Measurements from ENCODE around the gene DDN. TPM values are rescaled to one million over a fixed set of nuclear protein-coding genes. Genes with fewer than 3 reads are reported as not detected.

Gene DDN
- total and polyA plus RNA-seq, 4 donors: 0.44 to 1.5 (median 0.97) TPM

GRCh38 chr12:48954841-48955501 lies 44.2 kb downstream of the DDN start:
- WGBS (ENCODE audit: insufficient coverage): no CpG with 5 or more reads among the region's 3 CpGs
- DNase-seq (ENCODE audit: low read depth in 4 of 6, low spot score in 6 of 6): no peak
- no peaks in the 10 kb centered on the region for H3K9me3 ChIP-seq (ENCODE audit: control insufficient read depth, insufficient read depth, low read length)
- H3K27ac ChIP-seq (ENCODE audit: low read depth, low read length): no peak overlapping the region
- no peaks in the 10 kb centered on the region for H3K27me3 ChIP-seq (ENCODE audit: control insufficient read depth, insufficient read depth, low read length)
- no peak overlapping the region for H3K4me3 ChIP-seq (ENCODE audit: low read depth, low read length)
- peaks cover 11% of the 10 kb centered on the region for H3K36me3 ChIP-seq (ENCODE audit: control insufficient read depth, insufficient read depth, low read length)
- H3K4me1 ChIP-seq (ENCODE audit: control insufficient read depth, insufficient read depth, low read length): peaks cover 17% of the 10 kb centered on the region

- Histone ChIP-seq H3K4me3 (ENCODE audit: low read depth, low read length) (no peak overlapping the region), H3K36me3 (ENCODE audit: control insufficient read depth, insufficient read depth, low read length) (peaks cover 13% of the 10 kb centered on the region), H3K9me3 (ENCODE audit: control insufficient read depth, insufficient read depth, low read length) (no peaks in the 10 kb centered on the region), H3K27me3 (ENCODE audit: control insufficient read depth, insufficient read depth, low read length) (no peaks in the 10 kb centered on the region), H3K4me1 (ENCODE audit: control insufficient read depth, insufficient read depth, low read length) (peaks cover 17% of the 10 kb centered on the region), H3K27ac (ENCODE audit: low read depth, low read length) (no peak overlapping the region)
- 100% methylated on average over 1 of the region's 3 CpGs for WGBS (ENCODE audit: insufficient coverage)
- no peak for DNase-seq (ENCODE audit: low read depth in 4 of 6, low spot score in 6 of 6)
Observed at GRCh38 chr12:48954061-48954460, 45.1 kb downstream of the DDN start.

DNA sequence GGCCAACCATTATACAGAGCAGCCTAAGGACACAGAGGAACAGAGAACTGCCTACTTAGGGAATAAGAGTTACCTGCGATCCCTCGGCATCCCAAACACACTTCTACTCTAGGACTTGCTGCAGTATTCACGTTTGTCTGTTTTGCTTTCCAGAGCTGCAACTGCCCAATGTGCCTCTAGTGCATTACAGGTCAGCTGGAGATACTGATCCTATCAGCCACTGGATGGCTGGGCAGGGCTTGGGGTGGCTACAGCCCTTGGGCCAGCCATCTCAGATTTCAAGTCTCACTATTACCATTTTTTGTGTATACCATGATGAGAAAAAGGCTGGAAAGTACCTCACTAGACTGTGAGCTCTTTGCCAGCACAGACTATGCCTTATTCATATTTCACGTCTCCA lies 46.5 kb downstream of the DDN start:
- no peak for DNase-seq (ENCODE audit: low read depth in 4 of 6, low spot score in 6 of 6)
- Histone ChIP-seq H3K27ac (ENCODE audit: low read depth, low read length) (no peak overlapping the region), H3K9me3 (ENCODE audit: control insufficient read depth, insufficient read depth, low read length) (no peaks in the 10 kb centered on the region), H3K4me1 (ENCODE audit: control insufficient read depth, insufficient read depth, low read length) (peaks cover 12% of the 10 kb centered on the region), H3K4me3 (ENCODE audit: low read depth, low read length) (no peak overlapping the region), H3K27me3 (ENCODE audit: control insufficient read depth, insufficient read depth, low read length) (no peaks in the 10 kb centered on the region), H3K36me3 (ENCODE audit: control insufficient read depth, insufficient read depth, low read length) (peaks cover 14% of the 10 kb centered on the region)
- WGBS (ENCODE audit: insufficient coverage): 100% methylated on average over 1 of the region's 4 CpGs

DNA sequence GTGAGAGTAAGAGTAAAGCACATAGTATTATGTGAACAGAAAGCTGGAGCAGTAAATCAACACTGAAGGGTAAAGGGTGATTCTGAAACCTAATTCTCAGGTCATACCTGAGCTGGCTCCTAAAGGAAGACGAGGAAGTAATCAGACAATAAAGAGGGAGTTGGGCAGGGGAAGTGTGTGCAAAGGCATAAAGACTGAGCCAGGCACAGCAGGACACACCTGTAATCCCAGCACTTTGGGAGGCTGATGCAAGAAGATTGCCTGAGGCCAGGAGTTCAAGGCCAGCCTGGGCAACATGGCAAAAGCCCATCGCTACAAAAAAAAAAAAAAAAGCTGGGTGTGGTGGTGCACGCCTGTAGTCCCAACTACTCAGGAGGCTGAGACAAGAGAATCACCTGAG lies 51.4 kb downstream of the DDN start:
- Histone ChIP-seq H3K36me3 (ENCODE audit: control insufficient read depth, insufficient read depth, low read length) (peaks cover 13% of the 10 kb centered on the region), H3K4me3 (ENCODE audit: low read depth, low read length) (no peak overlapping the region)
- 100% methylated on average over 2 of the region's 3 CpGs for WGBS (ENCODE audit: insufficient coverage)

DNA sequence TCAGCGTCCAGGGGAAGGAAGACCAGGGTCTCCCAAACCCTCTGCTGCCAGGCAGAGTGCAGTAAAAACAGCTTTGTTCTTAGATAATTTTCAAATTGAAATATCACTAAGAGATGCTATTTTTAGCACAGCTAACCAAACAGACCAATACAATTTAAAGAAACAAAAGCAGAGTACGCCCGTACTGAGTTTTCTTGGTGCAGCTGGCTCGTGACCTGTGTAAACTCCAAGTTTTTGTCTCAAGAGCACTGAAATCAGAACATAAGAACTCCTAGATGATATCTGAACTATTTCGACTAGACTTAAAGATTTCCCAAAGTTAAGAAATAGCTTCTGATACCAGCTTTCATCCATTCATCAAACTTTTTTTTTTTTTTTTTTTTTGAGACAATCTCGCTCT lies 52.2 kb downstream of the DDN start:
- Histone ChIP-seq H3K27ac (ENCODE audit: low read depth, low read length) (no peak overlapping the region), H3K4me1 (ENCODE audit: control insufficient read depth, insufficient read depth, low read length) (peaks cover 2% of the 10 kb centered on the region), H3K27me3 (ENCODE audit: control insufficient read depth, insufficient read depth, low read length) (no peaks in the 10 kb centered on the region), H3K9me3 (ENCODE audit: control insufficient read depth, insufficient read depth, low read length) (no peaks in the 10 kb centered on the region), H3K36me3 (ENCODE audit: control insufficient read depth, insufficient read depth, low read length) (peaks cover 11% of the 10 kb centered on the region), H3K4me3 (ENCODE audit: low read depth, low read length) (no peak overlapping the region)
- no peak for DNase-seq (ENCODE audit: low read depth in 4 of 6, low spot score in 6 of 6)
- 85% methylated on average over 4 of the region's 6 CpGs for WGBS (ENCODE audit: insufficient coverage)

More for the DNA sequence above, 51.4 kb downstream of the DDN start:
- no peaks in the 10 kb centered on the region for H3K9me3 ChIP-seq (ENCODE audit: control insufficient read depth, insufficient read depth, low read length)
- no peak overlapping the region for H3K27ac ChIP-seq (ENCODE audit: low read depth, low read length)
- H3K4me1 ChIP-seq (ENCODE audit: control insufficient read depth, insufficient read depth, low read length): peaks cover 2% of the 10 kb centered on the region
- DNase-seq (ENCODE audit: low read depth in 4 of 6, low spot score in 6 of 6): no peak
- no peaks in the 10 kb centered on the region for H3K27me3 ChIP-seq (ENCODE audit: control insufficient read depth, insufficient read depth, low read length)

DNA sequence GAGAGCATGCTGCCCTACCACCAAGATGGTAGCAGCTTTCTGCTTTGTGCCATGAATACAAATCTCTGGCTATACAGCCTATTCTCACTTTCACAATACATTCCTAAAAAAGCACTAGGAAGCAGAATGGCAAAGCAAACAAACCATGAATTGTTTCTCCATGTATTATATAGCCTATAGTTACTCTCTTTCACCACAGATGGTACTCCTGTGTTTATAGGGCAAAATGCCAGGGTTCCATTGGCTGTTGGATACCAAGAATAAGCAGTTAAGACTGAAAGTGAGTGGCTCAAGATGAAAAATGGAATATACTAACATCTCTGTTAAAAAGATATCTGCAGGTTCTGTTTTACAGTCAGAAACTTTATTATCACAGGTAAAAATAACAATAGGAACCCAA lies 53.0 kb downstream of the DDN start:
- Histone ChIP-seq H3K27ac (ENCODE audit: low read depth, low read length) (no peak overlapping the region), H3K4me1 (ENCODE audit: control insufficient read depth, insufficient read depth, low read length) (peaks cover 2% of the 10 kb centered on the region), H3K4me3 (ENCODE audit: low read depth, low read length) (no peak overlapping the region), H3K36me3 (ENCODE audit: control insufficient read depth, insufficient read depth, low read length) (peaks cover 7% of the 10 kb centered on the region), H3K9me3 (ENCODE audit: control insufficient read depth, insufficient read depth, low read length) (no peaks in the 10 kb centered on the region), H3K27me3 (ENCODE audit: control insufficient read depth, insufficient read depth, low read length) (no peaks in the 10 kb centered on the region)
- DNase-seq (ENCODE audit: low read depth in 4 of 6, low spot score in 6 of 6): peak in 2 of 6 donors; percentile 57 to 75

Small RNAs within 50 kb of the gene (small RNA-seq; reads per million reads assigned to genes)
- gene RNU6-940P (ENCODE audit: low replicate concordance): not detected

Other genes starting within 250 kb of the DDN start
- gene ADCY6, start 210.3 kb downstream of the DDN start, total RNA-seq: 10 to 100 TPM; 39.9 to 51.9 TPM
- 10 to 100 TPM; 58.4 to 90.2 TPM for gene ADCY6, start 210.3 kb downstream of the DDN start, polyA plus RNA-seq (ENCODE audit: insufficient read length in 2 of 2)
- gene CACNB3, start 180.9 kb downstream of the DDN start, total RNA-seq: 10 to 100 TPM; 24.0 to 37.0 TPM
- 10 to 100 TPM; 73.8 to 89.6 TPM for gene CACNB3, start 180.9 kb downstream of the DDN start, polyA plus RNA-seq (ENCODE audit: insufficient read length in 2 of 2)
- gene DDX23, start 147.2 kb downstream of the DDN start, total RNA-seq: 10 to 100 TPM; 44.0 to 85.4 TPM
- 10 to 100 TPM; 76.1 to 87.0 TPM for gene DDX23, start 147.2 kb downstream of the DDN start, polyA plus RNA-seq (ENCODE audit: insufficient read length in 2 of 2)
- gene RND1, start 133.5 kb downstream of the DDN start, total RNA-seq: 10 to 100 TPM in 1 of 2 donors, 1 to 10 TPM in 1; 8.5 to 15.1 TPM
- gene RND1, start 133.5 kb downstream of the DDN start, polyA plus RNA-seq (ENCODE audit: insufficient read length in 2 of 2): 10 to 100 TPM; 41.7 to 45.8 TPM
- gene FKBP11, start 73.9 kb downstream of the DDN start, total RNA-seq: 10 to 100 TPM; 12.7 to 13.9 TPM
- gene FKBP11, start 73.9 kb downstream of the DDN start, polyA plus RNA-seq (ENCODE audit: insufficient read length in 2 of 2): 10 to 100 TPM; 12.4 to 22.5 TPM
- 10 to 100 TPM; 67.9 to 74.6 TPM for gene ARF3, start 41.9 kb downstream of the DDN start, total RNA-seq
- 100 to 1,000 TPM; 285 to 319 TPM for gene ARF3, start 41.9 kb downstream of the DDN start, polyA plus RNA-seq (ENCODE audit: insufficient read length in 2 of 2)
- 1 to 10 TPM; 2.5 to 2.6 TPM for gene WNT10B, start 27.6 kb downstream of the DDN start, total RNA-seq
- gene WNT10B, start 27.6 kb downstream of the DDN start, polyA plus RNA-seq (ENCODE audit: insufficient read length in 2 of 2): 10 to 100 TPM; 11.6 to 12.7 TPM
- not detected for gene WNT1, start 21.1 kb downstream of the DDN start, total RNA-seq
- gene WNT1, start 21.1 kb downstream of the DDN start, polyA plus RNA-seq (ENCODE audit: insufficient read length in 2 of 2): 1 to 10 TPM; 2.0 to 2.9 TPM
- gene PRKAG1, start 19.4 kb upstream of the DDN start, total RNA-seq: 10 to 100 TPM; 43.2 to 74.7 TPM
- gene PRKAG1, start 19.4 kb upstream of the DDN start, polyA plus RNA-seq (ENCODE audit: insufficient read length in 2 of 2): 10 to 100 TPM; 65.2 to 75.2 TPM
- 10 to 100 TPM; 27.2 to 39.6 TPM for gene KMT2D, start 61.4 kb upstream of the DDN start, total RNA-seq
- gene KMT2D, start 61.4 kb upstream of the DDN start, polyA plus RNA-seq (ENCODE audit: insufficient read length in 2 of 2): 10 to 100 TPM; 41.6 to 43.2 TPM
- gene RHEBL1, start 70.6 kb upstream of the DDN start, total RNA-seq: 1 to 10 TPM; 1.5 to 1.6 TPM
- 1 to 10 TPM; 2.0 to 4.1 TPM for gene RHEBL1, start 70.6 kb upstream of the DDN start, polyA plus RNA-seq (ENCODE audit: insufficient read length in 2 of 2)
- 1 to 10 TPM; 5.4 to 8.1 TPM for gene DHH, start 95.4 kb upstream of the DDN start, total RNA-seq
- gene DHH, start 95.4 kb upstream of the DDN start, polyA plus RNA-seq (ENCODE audit: insufficient read length in 2 of 2): 1 to 10 TPM; 1.3 to 4.8 TPM
- gene LMBR1L, start 111.5 kb upstream of the DDN start, total RNA-seq: 10 to 100 TPM; 38.0 to 48.5 TPM
- gene LMBR1L, start 111.5 kb upstream of the DDN start, polyA plus RNA-seq (ENCODE audit: insufficient read length in 2 of 2): 100 to 1,000 TPM in 1 of 2 donors, 10 to 100 TPM in 1; 81.0 to 127 TPM
- 1,000 to 10,000 TPM; 1,390 to 1,569 TPM for gene TUBA1B, start 132.0 kb upstream of the DDN start, total RNA-seq
- 1,000 to 10,000 TPM; 2,470 to 2,528 TPM for gene TUBA1B, start 132.0 kb upstream of the DDN start, polyA plus RNA-seq (ENCODE audit: insufficient read length in 2 of 2)
- 1,000 to 10,000 TPM; 2,198 to 2,635 TPM for gene TUBA1A, start 189.7 kb upstream of the DDN start, total RNA-seq
- gene TUBA1A, start 189.7 kb upstream of the DDN start, polyA plus RNA-seq (ENCODE audit: insufficient read length in 2 of 2): 1,000 to 10,000 TPM; 4,527 to 4,721 TPM

Data from spinal cord (tissue), 10 donors.